Smooth muscle cell (in vitro differentiated cells): ENCODE measurements around the gene IFFO2. TPM values are rescaled to one million over a fixed set of nuclear protein-coding genes. Genes with fewer than 3 reads are reported as not detected.

Experiments used
- DNase-seq: peaks from one replicate; lab custom pipeline; 2025; ENCODE audit not compliant: unreplicated experiment; lab: John Stamatoyannopoulos, UW
- H2AFZ ChIP-seq: fragments of 200-600 bp; sonication (generic); 2 replicates; pipeline ENCODE4 v1.6.0; 2016; ENCODE audit warnings: antibody characterized with exemption, low read depth, mild to moderate bottlenecking
- H3F3A ChIP-seq: fragments of 200-600 bp; sonication (generic); 2 replicates; pipeline ENCODE4 v1.6.0; 2017; ENCODE audit warnings: antibody characterized with exemption, low read depth
- H3K27ac ChIP-seq: fragments of 200-600 bp; sonication (generic); 2 replicates; pipeline ENCODE4 v1.5.1; 2016; ENCODE audit warnings: low read depth, mild to moderate bottlenecking
- H3K27me3 ChIP-seq: fragments of 200-600 bp; sonication (generic); 2 replicates; pipeline ENCODE4 v1.6.1; 2016; ENCODE audit warnings: low read depth, mild to moderate bottlenecking
- H3K36me3 ChIP-seq: fragments of 200-600 bp; sonication (generic); 2 replicates; pipeline ENCODE4 v1.5.1; 2016; ENCODE audit warnings: low read depth
- H3K4me1 ChIP-seq: fragments of 200-600 bp; sonication (generic); 2 replicates; pipeline ENCODE4 v1.5.1; 2016; ENCODE audit warnings: low read depth
- H3K4me2 ChIP-seq: fragments of 200-600 bp; sonication (generic); 2 replicates; pipeline ENCODE4 v1.6.0; 2016; ENCODE audit warnings: mild to moderate bottlenecking
- H3K4me3 ChIP-seq: fragments of 200-600 bp; sonication (generic); 2 replicates; pipeline ENCODE4 v1.5.1; 2016; ENCODE audit warnings: mild to moderate bottlenecking
- H3K79me2 ChIP-seq: fragments of 200-600 bp; sonication (generic); 2 replicates; pipeline ENCODE4 v1.6.0; 2016; ENCODE audit warnings: low read depth, mild to moderate bottlenecking
- H3K9ac ChIP-seq: fragments of 200-600 bp; sonication (generic); 2 replicates; pipeline ENCODE4 v1.6.0; 2016; ENCODE audit warnings: low read depth
- H3K9me3 ChIP-seq: fragments of 200-600 bp; sonication (generic); replicated peaks from 2 replicates; pipeline ENCODE4 v1.5.1; 2016; ENCODE audit warnings: low read depth
- H4K20me1 ChIP-seq: fragments of 200-600 bp; sonication (generic); 2 replicates; pipeline ENCODE4 v1.6.0; 2016; ENCODE audit warnings: low read depth
- WGBS: methylation state at CpG from one replicate; pipeline ENCODE4 v1.1.7; 2016; ENCODE audit warnings: low lambda C conversion rate; 5-methylcytosine and 5-hydroxymethylcytosine counted together
- polyA plus RNA-seq: library from polyadenylated mRNA; unstranded; fragments of >200 nt; fragmentation: Nextera tagmentation; extraction: Ambion mirVana; gene quantifications from 2 replicates; pipeline ENCODE4 v1.2.1, GENCODE V29; 2016
- total RNA-seq: library from RNA; depleted of rRNA; stranded (reverse); fragments of >200 nt; gene quantifications from 2 replicates; pipeline ENCODE4 v1.2.3, GENCODE V29; 2014
- TF ChIP-seq, protein P1 (sequence below): fragments of 200-600 bp; sonication (generic); IDR thresholded peaks from 2 replicates; pipeline ENCODE4 v1.5.1; 2017; ENCODE audit warnings: borderline replicate concordance, mild to moderate bottlenecking, antibody characterized with exemption; ENCODE audit not compliant: insufficient read depth, poor library complexity, severe bottlenecking

IFFO2 gene
- 19.1 and 28.0 TPM in 2 replicates for total RNA-seq
- 3.7 and 5.7 TPM in 2 replicates for polyA plus RNA-seq

- Histone ChIP-seq H3K27me3 (no peaks in the 10 kb centered on the region), H2AFZ (peak within 1 kb of the TSS; percentile 97), H3F3A (peaks cover 8% of the 10 kb centered on the region), H4K20me1 (peaks cover 30% of the 10 kb centered on the region), H3K9ac (peak within 1 kb of the TSS; percentile 84), H3K79me2 (peaks cover 45% of the 10 kb centered on the region), H3K27ac (peak within 1 kb of the TSS; percentile 97), H3K4me3 (peak within 1 kb of the TSS; percentile 69), H3K4me1 (no peaks in the 10 kb centered on the region), H3K4me2 (peak within 1 kb of the TSS; percentile 97), H3K9me3 (no peaks in the 10 kb centered on the region), H3K36me3 (no peaks in the 10 kb centered on the region)
- TF ChIP-seq, protein P1, sequence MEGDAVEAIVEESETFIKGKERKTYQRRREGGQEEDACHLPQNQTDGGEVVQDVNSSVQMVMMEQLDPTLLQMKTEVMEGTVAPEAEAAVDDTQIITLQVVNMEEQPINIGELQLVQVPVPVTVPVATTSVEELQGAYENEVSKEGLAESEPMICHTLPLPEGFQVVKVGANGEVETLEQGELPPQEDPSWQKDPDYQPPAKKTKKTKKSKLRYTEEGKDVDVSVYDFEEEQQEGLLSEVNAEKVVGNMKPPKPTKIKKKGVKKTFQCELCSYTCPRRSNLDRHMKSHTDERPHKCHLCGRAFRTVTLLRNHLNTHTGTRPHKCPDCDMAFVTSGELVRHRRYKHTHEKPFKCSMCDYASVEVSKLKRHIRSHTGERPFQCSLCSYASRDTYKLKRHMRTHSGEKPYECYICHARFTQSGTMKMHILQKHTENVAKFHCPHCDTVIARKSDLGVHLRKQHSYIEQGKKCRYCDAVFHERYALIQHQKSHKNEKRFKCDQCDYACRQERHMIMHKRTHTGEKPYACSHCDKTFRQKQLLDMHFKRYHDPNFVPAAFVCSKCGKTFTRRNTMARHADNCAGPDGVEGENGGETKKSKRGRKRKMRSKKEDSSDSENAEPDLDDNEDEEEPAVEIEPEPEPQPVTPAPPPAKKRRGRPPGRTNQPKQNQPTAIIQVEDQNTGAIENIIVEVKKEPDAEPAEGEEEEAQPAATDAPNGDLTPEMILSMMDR: no peak
- under 1% methylated on average over 66 of the region's 119 CpGs for WGBS
- DNase-seq: peak; percentile 98
These were observed at the start of gene IFFO2 for GRCh38 chr1:18956193-18957135. IFFO2 (minus strand) TSS chr1:18956676; CDS start chr1:18956332, 344 bp downstream.

DNA sequence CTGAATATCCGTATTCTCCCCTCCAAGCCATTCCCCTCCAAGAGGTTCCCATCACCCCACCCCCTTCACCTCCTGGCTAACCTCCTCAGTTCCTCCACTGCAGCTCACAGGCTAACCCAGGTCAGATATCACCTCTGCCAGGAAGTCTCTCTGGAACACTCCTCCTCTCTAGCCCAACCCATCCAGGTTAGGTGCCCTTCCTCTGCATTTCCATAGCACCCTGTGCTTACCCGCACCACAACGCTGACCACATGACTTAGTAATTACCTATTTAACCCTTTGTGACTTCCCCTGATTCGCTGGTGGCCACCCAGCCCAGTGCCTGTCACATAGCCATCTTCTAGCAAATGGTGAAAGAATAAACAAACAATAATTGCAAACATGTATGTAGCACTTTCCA is 49.5 kb upstream of the IFFO2 start:
- Histone ChIP-seq H3K79me2 (no peaks in the 10 kb centered on the region), H3K9me3 (no peaks in the 10 kb centered on the region), H4K20me1 (no peaks in the 10 kb centered on the region), H3K4me1 (no peaks in the 10 kb centered on the region), H3K9ac (no peak overlapping the region), H3K27ac (no peak overlapping the region), H3K27me3 (no peaks in the 10 kb centered on the region), H3K4me3 (no peak overlapping the region), H3K36me3 (no peaks in the 10 kb centered on the region), H3F3A (peaks cover 6% of the 10 kb centered on the region), H2AFZ (no peak overlapping the region), H3K4me2 (no peak overlapping the region)
- DNase-seq: no peak
- TF ChIP-seq, protein P1: no peak
- WGBS: 62% methylated on average over 4 of the region's 4 CpGs

GRCh38 chr1:19003371-19004290 is 47.2 kb upstream of the IFFO2 start:
- peak overlapping the region; percentile 73 for H3K27ac ChIP-seq

More at GRCh38 chr1:19003371-19004290, 47.2 kb upstream of the IFFO2 start:
- Histone ChIP-seq H3K4me1 (no peaks in the 10 kb centered on the region), H3K27me3 (no peaks in the 10 kb centered on the region), H3K79me2 (no peaks in the 10 kb centered on the region), H4K20me1 (no peaks in the 10 kb centered on the region), H2AFZ (no peak overlapping the region), H3K9ac (no peak overlapping the region), H3K9me3 (no peaks in the 10 kb centered on the region), H3K4me3 (no peak overlapping the region), H3K36me3 (no peaks in the 10 kb centered on the region), H3K4me2 (peak overlapping the region; percentile 16), H3F3A (peaks cover 6% of the 10 kb centered on the region)
- 64% methylated on average over 11 of the region's 11 CpGs for WGBS
- no peak for DNase-seq
- TF ChIP-seq, protein P1: no peak
